ENCODE results near the gene RAI1.
"Not testable (repeated sequence)": the region's sequence is repeated elsewhere in the genome, so short reads cannot be mapped to it uniquely, and the experiment has no call there.

RAI1 gene

DNA sequence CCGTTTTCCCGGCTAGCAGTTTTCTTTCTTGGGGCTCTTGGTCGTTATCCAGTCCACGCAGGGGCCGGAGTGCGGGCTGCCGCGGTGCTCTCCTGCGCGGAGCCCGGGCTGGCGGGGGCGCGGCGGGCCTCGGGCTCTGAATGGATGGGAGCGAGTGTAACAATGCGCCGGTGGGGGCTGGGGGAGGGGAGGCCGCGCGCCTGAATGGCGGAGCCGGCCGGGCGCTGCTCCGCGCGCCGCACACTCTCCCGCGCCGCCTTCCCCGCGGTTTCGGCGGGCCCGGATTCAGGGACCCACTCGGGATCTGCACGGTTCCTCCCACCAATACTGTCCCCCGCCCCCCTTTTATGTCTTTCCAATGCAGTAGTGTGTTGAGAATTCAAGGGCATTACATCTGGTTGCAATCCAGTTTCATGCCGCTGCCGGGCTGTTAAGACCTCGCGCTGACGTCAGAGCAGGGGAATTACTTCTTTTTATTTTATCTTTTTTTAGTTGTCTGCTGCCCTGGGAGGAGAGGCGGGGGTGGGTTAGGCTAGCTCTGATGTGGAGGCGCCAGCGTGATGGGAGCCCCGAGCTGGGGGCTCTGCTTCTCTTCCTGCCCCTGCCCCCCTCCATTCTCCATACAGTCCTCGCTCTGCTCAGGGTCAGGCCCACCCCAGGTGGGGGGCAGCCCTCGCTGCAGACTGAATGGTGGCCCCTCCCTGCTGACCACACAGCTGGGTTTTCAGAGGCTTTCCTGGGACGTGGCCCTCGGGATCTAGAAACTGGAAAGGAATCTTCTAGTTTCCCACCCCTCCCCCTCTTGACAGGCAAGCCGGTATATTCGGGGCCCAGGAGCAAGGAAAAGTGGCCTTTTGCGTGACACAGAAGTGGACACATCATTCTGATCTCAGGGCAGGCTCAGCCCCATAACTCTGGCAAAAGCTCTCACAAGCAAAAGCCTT lies 1.8 kb downstream of the RAI1 start:
- DNase-seq: peak; percentile 43

GRCh38 chr17:17683710-17684365 lies 2.6 kb downstream of the RAI1 start:
- no peak for DNase-seq

GRCh38 chr17:17684906-17685774 lies 3.9 kb downstream of the RAI1 start:
- no peak for DNase-seq

- no peak for DNase-seq
Measured at GRCh38 chr17:17685775-17686291, 4.6 kb downstream of the RAI1 start.

GRCh38 chr17:17689312-17689711 lies 8.1 kb downstream of the RAI1 start:
- no peak for DNase-seq

GRCh38 chr17:17690233-17690632 lies 9.0 kb downstream of the RAI1 start:
- not testable (repeated sequence) for DNase-seq

DNA sequence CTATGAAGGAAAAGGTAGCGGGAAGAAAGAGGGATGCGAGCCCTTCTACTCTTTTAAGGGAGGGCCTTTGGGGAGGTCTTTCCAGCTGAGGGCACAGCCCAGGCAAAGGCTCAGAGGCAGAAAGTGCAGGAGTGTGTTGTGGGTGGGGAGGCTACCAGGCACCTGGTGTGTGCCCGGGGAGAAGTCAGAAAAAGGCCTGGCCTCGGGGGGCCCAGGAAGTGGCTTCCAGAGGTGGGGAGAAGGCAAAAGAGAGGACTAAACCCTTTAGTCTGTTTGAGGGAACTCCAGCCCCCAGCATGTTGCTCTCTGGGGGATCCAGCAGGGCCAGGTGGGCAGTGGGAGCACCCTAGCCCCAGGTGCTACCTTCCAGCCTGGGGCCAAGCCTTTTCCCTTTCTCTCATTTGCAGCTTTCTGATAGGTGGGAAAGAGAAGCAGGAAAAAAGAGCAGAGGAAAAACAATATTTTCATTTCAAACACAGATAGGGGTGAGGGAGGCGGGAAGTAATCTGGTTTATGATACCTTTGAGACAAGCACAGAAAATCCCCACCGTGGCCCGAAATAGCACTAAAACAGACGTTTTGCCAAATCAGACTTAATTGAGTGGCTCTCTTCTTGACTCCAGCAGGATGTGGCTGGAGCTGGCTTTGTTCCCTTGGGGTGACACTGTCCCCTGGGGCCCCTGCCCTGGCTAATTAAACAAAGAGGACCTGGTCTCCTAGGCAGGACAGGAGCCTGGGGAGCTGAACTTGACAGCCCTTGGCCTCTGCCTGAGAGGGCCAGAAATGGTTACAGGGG lies 10.4 kb downstream of the RAI1 start:
- DNase-seq: no peak

DNA sequence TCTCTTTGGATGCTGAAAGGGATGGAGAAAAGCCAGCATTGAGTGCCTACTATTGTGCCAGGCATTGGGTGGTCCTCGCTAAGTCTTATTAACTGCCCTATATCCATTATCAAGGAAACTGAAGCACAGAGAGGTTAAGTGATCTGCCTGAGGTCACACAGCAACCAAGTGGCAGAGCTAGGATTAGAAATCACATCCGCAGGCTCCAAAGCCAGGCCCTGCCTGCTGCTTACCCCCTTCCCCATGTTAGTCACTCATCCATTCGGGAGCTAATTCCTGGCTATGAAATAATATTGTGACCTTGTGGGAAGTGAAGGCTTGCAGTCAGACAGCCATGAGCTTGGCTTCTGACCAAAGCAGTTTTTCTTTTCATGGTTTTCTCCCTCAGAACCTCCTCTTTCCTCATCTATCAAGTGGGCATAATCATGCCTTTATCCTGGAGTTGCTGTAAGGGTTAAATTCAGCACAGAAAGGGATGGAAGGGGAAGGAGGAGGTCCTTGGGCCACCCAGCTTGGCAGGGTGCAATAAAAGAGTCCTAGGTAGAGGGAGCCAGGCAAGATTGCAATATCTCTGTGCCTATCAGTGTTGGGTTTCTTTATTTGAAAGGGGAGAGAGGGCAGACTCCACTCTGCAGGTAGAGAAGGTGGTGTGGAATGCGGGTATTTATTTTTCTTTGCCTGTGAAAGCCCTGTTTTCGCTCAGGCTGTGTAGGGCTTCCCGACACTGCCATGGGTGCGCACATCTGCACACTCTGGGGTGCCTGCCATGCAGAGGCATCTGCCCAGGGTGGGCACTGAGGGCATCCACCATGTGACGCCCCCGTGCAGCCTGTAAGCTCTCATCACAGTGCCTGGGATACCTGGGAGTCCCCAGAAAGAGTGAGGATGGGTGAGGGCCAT lies 11.3 kb downstream of the RAI1 start:
- DNase-seq: no peak

GRCh38 chr17:17693253-17694168 lies 12.3 kb downstream of the RAI1 start:
- no peak for DNase-seq

DNA sequence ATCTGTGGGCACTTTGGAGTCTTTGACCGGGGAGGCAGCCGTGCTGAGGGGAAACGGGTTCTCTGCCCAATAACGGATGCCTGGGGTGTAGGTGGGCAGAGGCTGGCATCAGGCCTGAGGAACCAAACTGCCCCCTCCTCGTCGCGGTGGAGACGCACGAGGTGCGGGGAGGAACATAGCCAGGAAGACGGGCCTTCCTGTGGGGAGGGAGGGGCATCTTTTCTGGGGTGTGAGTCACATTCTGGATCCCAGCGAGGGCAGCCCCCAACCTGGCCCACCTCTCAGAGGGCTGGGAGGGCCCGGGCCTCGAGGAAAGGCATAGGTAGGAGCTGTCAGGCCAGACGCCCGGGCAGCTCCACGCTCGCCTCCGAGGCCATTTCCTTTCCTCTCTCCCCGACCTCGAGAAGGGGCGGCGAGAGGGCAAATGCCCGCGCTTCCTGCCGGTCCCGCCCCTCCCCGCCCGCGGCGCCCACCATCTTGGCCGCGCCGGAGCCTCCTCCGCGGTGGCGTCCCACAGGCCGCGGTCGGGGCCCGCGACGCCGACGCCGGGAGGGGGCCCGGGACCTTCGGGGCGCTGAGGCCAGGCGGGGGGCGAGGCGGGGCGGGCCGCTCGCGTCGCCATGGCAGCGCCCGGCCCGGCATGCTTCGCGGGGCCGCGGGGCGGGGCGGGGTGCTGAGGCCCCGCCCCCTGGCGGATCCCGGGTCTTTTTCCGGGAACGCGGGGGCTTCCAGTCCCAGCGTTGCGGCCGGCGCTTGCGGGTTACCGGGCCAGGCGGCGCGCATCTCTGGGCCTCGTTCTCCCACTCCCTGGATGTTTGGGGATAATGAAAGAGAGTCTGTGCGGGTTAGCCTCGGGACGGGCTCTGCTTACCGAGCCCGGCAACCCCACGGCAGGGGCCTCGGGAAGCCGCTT lies 13.2 kb downstream of the RAI1 start:
- DNase-seq: peak; percentile 59

DNA sequence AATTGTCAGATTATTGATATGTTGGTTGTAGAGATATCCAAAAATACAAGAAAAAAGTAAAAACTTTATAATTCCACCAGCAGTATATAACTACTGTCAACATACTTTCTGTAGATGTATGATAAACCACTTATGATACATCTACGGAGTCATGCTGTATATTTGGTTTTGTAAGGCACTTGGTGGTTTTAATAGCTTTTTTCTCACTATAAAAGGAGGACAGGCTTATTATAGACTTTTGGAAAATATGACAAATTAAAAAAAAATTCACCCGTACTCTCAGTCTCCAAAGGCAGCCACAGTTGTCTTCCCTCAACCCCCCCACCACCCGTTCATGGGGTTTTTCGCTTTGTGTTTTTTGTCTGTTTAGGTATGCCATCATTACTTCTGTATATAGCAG lies 14.8 kb downstream of the RAI1 start:
- DNase-seq: no peak

DNA sequence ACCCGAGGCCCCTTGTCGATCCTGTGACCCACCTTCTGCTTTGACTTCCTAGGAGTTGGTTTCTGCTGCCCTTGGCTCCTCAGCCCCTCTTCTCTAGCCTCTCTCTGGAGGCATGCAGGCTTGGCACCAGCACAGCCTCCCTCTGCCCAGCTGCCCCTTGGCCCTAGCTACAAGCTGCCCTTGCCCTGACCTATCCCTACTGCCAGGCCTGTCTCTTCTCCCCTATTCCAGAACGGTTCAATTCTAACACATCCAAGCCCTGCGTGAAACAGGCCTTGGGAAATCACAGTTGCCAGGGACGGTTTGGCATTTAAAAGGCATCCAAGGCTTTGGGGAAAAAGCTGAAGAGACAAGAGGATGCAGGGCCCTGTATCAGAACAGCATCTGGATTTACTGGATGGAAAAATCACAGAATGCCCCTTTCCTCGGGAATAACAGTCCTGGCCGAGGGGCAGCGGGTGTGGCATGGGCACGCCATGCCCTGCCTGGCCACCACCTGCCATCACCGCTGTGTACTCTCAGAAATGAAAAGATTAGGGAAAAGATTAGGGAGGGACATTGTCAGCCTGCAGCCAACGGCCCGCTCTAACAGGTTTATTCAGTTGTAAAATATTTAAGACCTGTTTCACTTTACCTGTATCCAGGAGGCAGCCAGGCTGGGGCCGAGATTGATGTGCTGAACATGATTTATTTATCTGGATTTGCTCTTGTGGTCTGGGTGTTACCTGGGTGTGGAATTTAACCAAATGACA lies 15.8 kb downstream of the RAI1 start:
- DNase-seq: no peak

- DNase-seq: no peak
Measured at GRCh38 chr17:17698371-17698770, 17.1 kb downstream of the RAI1 start.

GRCh38 chr17:17698869-17699351 lies 17.7 kb downstream of the RAI1 start:
- DNase-seq: no peak

DNA sequence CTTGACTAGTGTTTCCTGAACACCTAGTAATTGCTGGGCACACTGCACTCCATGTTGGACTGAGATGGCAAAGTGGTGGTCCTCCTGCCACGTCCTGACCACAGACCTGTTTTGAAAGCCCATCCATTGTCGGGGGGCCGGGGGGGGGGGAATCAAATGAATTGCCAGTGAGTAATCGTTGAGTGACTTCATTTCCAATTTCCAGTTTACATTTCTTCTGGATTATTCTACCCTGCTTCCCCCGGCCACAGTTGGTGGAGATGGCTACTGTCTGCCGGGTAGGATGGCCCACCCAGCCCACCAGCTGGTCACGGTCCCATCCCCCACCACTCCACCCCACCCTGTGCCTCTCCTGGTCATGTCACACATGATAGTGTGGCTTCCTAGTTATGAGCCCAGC lies 18.2 kb downstream of the RAI1 start:
- DNase-seq: no peak

DNA sequence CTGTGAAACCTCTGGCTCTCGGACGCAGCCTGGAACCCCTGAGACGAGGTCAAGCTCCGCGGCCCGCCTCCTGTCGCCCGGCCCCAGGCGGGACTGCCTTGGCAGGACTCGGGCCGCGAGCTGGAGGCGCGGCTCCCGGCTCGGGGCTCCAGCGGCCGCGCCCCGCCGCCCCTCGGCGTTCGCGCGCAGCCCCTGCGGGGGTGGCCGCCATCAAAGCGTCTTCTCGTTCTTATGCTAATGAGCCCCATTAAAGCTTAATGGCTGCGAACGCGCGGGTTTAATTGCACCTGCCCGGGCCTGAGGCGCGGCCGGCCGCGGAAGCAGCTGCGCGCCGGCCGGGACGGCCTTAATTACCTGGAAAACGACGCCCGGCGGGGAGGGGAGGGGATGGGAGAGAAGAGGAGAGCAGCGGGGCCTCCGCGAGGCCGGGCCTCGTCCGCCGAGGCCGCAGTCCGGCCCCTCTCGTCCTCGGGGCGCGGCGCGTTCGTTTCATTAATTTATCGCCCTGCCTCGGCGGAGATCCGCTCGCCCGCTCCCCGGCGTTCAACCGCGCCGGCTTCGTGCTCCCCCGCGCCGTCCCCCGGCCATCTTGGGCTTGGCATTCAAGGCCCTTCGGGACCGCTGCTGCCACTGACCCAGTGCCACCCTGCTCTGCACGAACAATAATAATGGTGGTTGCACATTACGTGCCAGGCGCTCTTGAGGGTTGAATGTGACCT lies 19.2 kb downstream of the RAI1 start:
- DNase-seq: no peak

DNA sequence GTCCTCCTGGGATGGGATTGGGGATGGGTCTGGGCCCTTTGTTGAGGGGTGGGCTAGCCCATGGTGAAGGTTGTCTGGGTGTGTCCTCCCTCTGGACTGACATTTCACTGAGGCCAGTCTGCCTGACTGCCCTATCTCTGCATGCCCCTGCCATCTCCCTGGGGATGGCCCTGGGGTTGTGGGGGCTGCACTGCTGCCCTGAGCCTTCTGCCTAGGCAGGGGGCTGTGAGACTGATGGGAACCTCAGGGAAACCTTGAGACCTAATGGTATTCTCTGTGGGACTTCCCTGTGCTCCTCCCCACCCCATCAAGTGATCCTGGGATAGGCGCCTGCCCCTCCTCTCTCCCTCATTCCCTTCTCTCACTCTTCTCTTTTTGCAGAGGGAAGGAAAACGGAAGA lies 19.9 kb downstream of the RAI1 start:
- no peak for DNase-seq
